ENCODE measurements around the gene C1orf216.

The C1orf216 gene

GRCh38 chr1:35718492-35719336, at the start of gene C1orf216:
Gene C1orf216, minus strand, starts transcription at chr1:35718884. Its CDS starts 2,563 bp downstream, at chr1:35716321.
- no peaks in the 10 kb centered on the region for H3K9me3 ChIP-seq (ENCODE audit: control insufficient read depth in 1 of 2, low read length in 2 of 2)
- peak within 1 kb of the TSS; percentile 71 for H3K27ac ChIP-seq (ENCODE audit: low read length)
- peak within 1 kb of the TSS; percentile 87 to 94 for H3K4me3 ChIP-seq (ENCODE audit: low read depth in 1 of 2, low read length in 2 of 2)
- no peaks in the 10 kb centered on the region for H3K27me3 ChIP-seq (ENCODE audit: low read depth, low read length)
- peaks cover 13 to 24% of the 10 kb centered on the region in 2 donors for H3K4me1 ChIP-seq (ENCODE audit: control insufficient read depth in 1 of 2, insufficient read depth in 2 of 2, low read length in 2 of 2)
- peaks cover 5 to 13% of the 10 kb centered on the region in 2 donors for H3K36me3 ChIP-seq (ENCODE audit: control insufficient read depth in 1 of 2, insufficient read depth in 2 of 2, low read length in 2 of 2)

GRCh38 chr1:35764283-35764682, 45.6 kb upstream of the C1orf216 start:
- no peaks in the 10 kb centered on the region for H3K27me3 ChIP-seq (ENCODE audit: low read depth, low read length)
- no peaks in the 10 kb centered on the region for H3K36me3 ChIP-seq (ENCODE audit: control insufficient read depth in 1 of 2, insufficient read depth in 2 of 2, low read length in 2 of 2)
- no peaks in the 10 kb centered on the region for H3K9me3 ChIP-seq (ENCODE audit: control insufficient read depth in 1 of 2, low read length in 2 of 2)
- no peak overlapping the region for H3K4me3 ChIP-seq (ENCODE audit: low read depth in 1 of 2, low read length in 2 of 2)
- no peak overlapping the region for H3K27ac ChIP-seq (ENCODE audit: low read length)
- H3K4me1 ChIP-seq (ENCODE audit: control insufficient read depth in 1 of 2, insufficient read depth in 2 of 2, low read length in 2 of 2) = no peaks in the 10 kb centered on the region

- no peaks in the 10 kb centered on the region for H3K27me3 ChIP-seq (ENCODE audit: low read depth, low read length)
- no peak overlapping the region for H3K4me3 ChIP-seq (ENCODE audit: low read depth in 1 of 2, low read length in 2 of 2)
- H3K27ac ChIP-seq (ENCODE audit: low read length) = no peak overlapping the region
- H3K9me3 ChIP-seq (ENCODE audit: control insufficient read depth in 1 of 2, low read length in 2 of 2) = no peaks in the 10 kb centered on the region
- H3K4me1 ChIP-seq (ENCODE audit: control insufficient read depth in 1 of 2, insufficient read depth in 2 of 2, low read length in 2 of 2) = no peaks in the 10 kb centered on the region
- H3K36me3 ChIP-seq (ENCODE audit: control insufficient read depth in 1 of 2, insufficient read depth in 2 of 2, low read length in 2 of 2) = no peaks in the 10 kb centered on the region
These were observed 44.5 kb upstream of the C1orf216 start for GRCh38 chr1:35763201-35763600.

- Histone ChIP-seq H3K4me1 (ENCODE audit: control insufficient read depth in 1 of 2, insufficient read depth in 2 of 2, low read length in 2 of 2) (no peaks in the 10 kb centered on the region), H3K9me3 (ENCODE audit: control insufficient read depth in 1 of 2, low read length in 2 of 2) (no peaks in the 10 kb centered on the region), H3K36me3 (ENCODE audit: control insufficient read depth in 1 of 2, insufficient read depth in 2 of 2, low read length in 2 of 2) (no peaks in the 10 kb centered on the region)
These were observed 43.5 kb upstream of the C1orf216 start for GRCh38 chr1:35762141-35762540.

GRCh38 chr1:35756064-35756463, 37.4 kb upstream of the C1orf216 start:
- Histone ChIP-seq H3K27ac (ENCODE audit: low read length) (no peak overlapping the region), H3K9me3 (ENCODE audit: control insufficient read depth in 1 of 2, low read length in 2 of 2) (no peaks in the 10 kb centered on the region), H3K27me3 (ENCODE audit: low read depth, low read length) (no peaks in the 10 kb centered on the region), H3K36me3 (ENCODE audit: control insufficient read depth in 1 of 2, insufficient read depth in 2 of 2, low read length in 2 of 2) (no peaks in the 10 kb centered on the region), H3K4me3 (ENCODE audit: low read depth in 1 of 2, low read length in 2 of 2) (no peak overlapping the region), H3K4me1 (ENCODE audit: control insufficient read depth in 1 of 2, insufficient read depth in 2 of 2, low read length in 2 of 2) (no peaks in the 10 kb centered on the region)

More at GRCh38 chr1:35762141-35762540, 43.5 kb upstream of the C1orf216 start:
- Histone ChIP-seq H3K27ac (ENCODE audit: low read length) (no peak overlapping the region), H3K4me3 (ENCODE audit: low read depth in 1 of 2, low read length in 2 of 2) (no peak overlapping the region), H3K27me3 (ENCODE audit: low read depth, low read length) (no peaks in the 10 kb centered on the region)

- Histone ChIP-seq H3K9me3 (ENCODE audit: control insufficient read depth in 1 of 2, low read length in 2 of 2) (no peaks in the 10 kb centered on the region), H3K27ac (ENCODE audit: low read length) (no peak overlapping the region), H3K36me3 (ENCODE audit: control insufficient read depth in 1 of 2, insufficient read depth in 2 of 2, low read length in 2 of 2) (no peaks in the 10 kb centered on the region), H3K27me3 (ENCODE audit: low read depth, low read length) (no peaks in the 10 kb centered on the region), H3K4me1 (ENCODE audit: control insufficient read depth in 1 of 2, insufficient read depth in 2 of 2, low read length in 2 of 2) (no peaks in the 10 kb centered on the region), H3K4me3 (ENCODE audit: low read depth in 1 of 2, low read length in 2 of 2) (no peak overlapping the region)
These were observed 35.1 kb upstream of the C1orf216 start for GRCh38 chr1:35753626-35754260.

- Histone ChIP-seq H3K36me3 (ENCODE audit: control insufficient read depth in 1 of 2, insufficient read depth in 2 of 2, low read length in 2 of 2) (no peaks in the 10 kb centered on the region), H3K9me3 (ENCODE audit: control insufficient read depth in 1 of 2, low read length in 2 of 2) (no peaks in the 10 kb centered on the region), H3K27me3 (ENCODE audit: low read depth, low read length) (no peaks in the 10 kb centered on the region), H3K27ac (ENCODE audit: low read length) (no peak overlapping the region), H3K4me1 (ENCODE audit: control insufficient read depth in 1 of 2, insufficient read depth in 2 of 2, low read length in 2 of 2) (no peaks in the 10 kb centered on the region), H3K4me3 (ENCODE audit: low read depth in 1 of 2, low read length in 2 of 2) (no peak overlapping the region)
These were observed 29.6 kb upstream of the C1orf216 start for GRCh38 chr1:35748326-35748725.

GRCh38 chr1:35745124-35745730, 26.5 kb upstream of the C1orf216 start:
- no peaks in the 10 kb centered on the region for H3K9me3 ChIP-seq (ENCODE audit: control insufficient read depth in 1 of 2, low read length in 2 of 2)
- no peaks in the 10 kb centered on the region for H3K4me1 ChIP-seq (ENCODE audit: control insufficient read depth in 1 of 2, insufficient read depth in 2 of 2, low read length in 2 of 2)
- no peaks in the 10 kb centered on the region for H3K36me3 ChIP-seq (ENCODE audit: control insufficient read depth in 1 of 2, insufficient read depth in 2 of 2, low read length in 2 of 2)
- H3K4me3 ChIP-seq (ENCODE audit: low read depth in 1 of 2, low read length in 2 of 2) = no peak overlapping the region
- H3K27ac ChIP-seq (ENCODE audit: low read length) = no peak overlapping the region
- no peaks in the 10 kb centered on the region for H3K27me3 ChIP-seq (ENCODE audit: low read depth, low read length)

GRCh38 chr1:35737120-35737519, 18.4 kb upstream of the C1orf216 start:
- Histone ChIP-seq H3K4me3 (ENCODE audit: low read depth in 1 of 2, low read length in 2 of 2) (no peak overlapping the region), H3K4me1 (ENCODE audit: control insufficient read depth in 1 of 2, insufficient read depth in 2 of 2, low read length in 2 of 2) (no peaks in the 10 kb centered on the region), H3K27me3 (ENCODE audit: low read depth, low read length) (no peaks in the 10 kb centered on the region), H3K27ac (ENCODE audit: low read length) (no peak overlapping the region), H3K9me3 (ENCODE audit: control insufficient read depth in 1 of 2, low read length in 2 of 2) (no peaks in the 10 kb centered on the region), H3K36me3 (ENCODE audit: control insufficient read depth in 1 of 2, insufficient read depth in 2 of 2, low read length in 2 of 2) (no peaks in the 10 kb centered on the region)

- no peak overlapping the region for H3K27ac ChIP-seq (ENCODE audit: low read length)
- no peaks in the 10 kb centered on the region for H3K27me3 ChIP-seq (ENCODE audit: low read depth, low read length)
These were observed 8.9 kb upstream of the C1orf216 start for GRCh38 chr1:35727434-35728040.

More at GRCh38 chr1:35727434-35728040, 8.9 kb upstream of the C1orf216 start:
- H3K9me3 ChIP-seq (ENCODE audit: control insufficient read depth in 1 of 2, low read length in 2 of 2) = no peaks in the 10 kb centered on the region
- H3K4me3 ChIP-seq (ENCODE audit: low read depth in 1 of 2, low read length in 2 of 2) = no peak overlapping the region
- no peaks in the 10 kb centered on the region for H3K4me1 ChIP-seq (ENCODE audit: control insufficient read depth in 1 of 2, insufficient read depth in 2 of 2, low read length in 2 of 2)
- no peaks in the 10 kb centered on the region for H3K36me3 ChIP-seq (ENCODE audit: control insufficient read depth in 1 of 2, insufficient read depth in 2 of 2, low read length in 2 of 2)
